Bronchial epithelial cell (primary cell): Measurements from ENCODE around the gene ASB18. TPM values are rescaled to one million over a fixed set of nuclear protein-coding genes. Genes with fewer than 3 reads are reported as not detected.

ENCODE experiments used
- DNase-seq: peaks from one replicate; pipeline ENCODE4 v3.0.0-alpha.2; 2010; ENCODE audit warnings: low read depth
- FAIRE-seq: peaks from 2 replicates; lab custom pipeline; 2011; peaks lifted over from hg19 to GRCh38; lab: Jason Lieb, UNC
- H3K27me3 ChIP-seq: 2 replicates; pipeline ENCODE4 v1.5.1; 2011; ENCODE audit warnings: low read length; ENCODE audit not compliant: control insufficient read depth, insufficient read depth
- H3K36me3 ChIP-seq: 2 replicates; pipeline ENCODE4 v1.5.1; 2011; ENCODE audit warnings: low read length; ENCODE audit not compliant: control insufficient read depth, insufficient read depth
- H3K4me3 ChIP-seq: 2 replicates; pipeline ENCODE4 v1.5.1; 2011; ENCODE audit warnings: mild to moderate bottlenecking, low read depth, low read length, control low read depth
- CTCF ChIP-seq: IDR thresholded peaks from 2 replicates; pipeline ENCODE4 v1.5.1; 2011; ENCODE audit warnings: mild to moderate bottlenecking, moderate library complexity, low read length, control low read depth, inconsistent platforms; ENCODE audit not compliant: insufficient read depth, severe bottlenecking
- total RNA-seq: library from RNA; depleted of rRNA; stranded (reverse); fragments of >200 nt; gene quantifications from 2 replicates; pipeline ENCODE4 v1.2.1, GENCODE V29; 2014

The ASB18 gene
- total RNA-seq, 1 donor from 2014 or later, result not detected

- DNase-seq, result no peak
- no peaks in the 10 kb centered on the region for H3K27me3 ChIP-seq
- no peak overlapping the region for H3K4me3 ChIP-seq
- no peak for TF ChIP-seq CTCF
- H3K36me3 ChIP-seq, result no peaks in the 10 kb centered on the region
- peak; percentile 70 for FAIRE-seq
Observed at GRCh38 chr2:236204953-236205352, 59.3 kb downstream of the ASB18 start.

GRCh38 chr2:236200378-236200777 is 63.8 kb downstream of the ASB18 start:
- DNase-seq (no peak), FAIRE-seq (no peak)
- no peaks in the 10 kb centered on the region for H3K36me3 ChIP-seq
- H3K27me3 ChIP-seq, result no peaks in the 10 kb centered on the region
- no peak for TF ChIP-seq CTCF
- no peak overlapping the region for H3K4me3 ChIP-seq

GRCh38 chr2:236196366-236196765 is 67.8 kb downstream of the ASB18 start:
- no peak for FAIRE-seq
- no peak for DNase-seq

GRCh38 chr2:236195726-236196125 is 68.5 kb downstream of the ASB18 start:
- H3K27me3 ChIP-seq, result peaks cover 3% of the 10 kb centered on the region
- H3K4me3 ChIP-seq, result no peak overlapping the region
- no peak for TF ChIP-seq CTCF
- FAIRE-seq (no peak), DNase-seq (no peak)
- no peaks in the 10 kb centered on the region for H3K36me3 ChIP-seq

More at GRCh38 chr2:236196366-236196765, 67.8 kb downstream of the ASB18 start:
- Histone ChIP-seq H3K36me3 (no peaks in the 10 kb centered on the region), H3K27me3 (peaks cover 2% of the 10 kb centered on the region), H3K4me3 (no peak overlapping the region)
- no peak for TF ChIP-seq CTCF

- DNase-seq (no peak), FAIRE-seq (peak; percentile 32)
- peaks cover 4% of the 10 kb centered on the region for H3K27me3 ChIP-seq
- TF ChIP-seq CTCF, result no peak
- H3K36me3 ChIP-seq, result no peaks in the 10 kb centered on the region
- H3K4me3 ChIP-seq, result no peak overlapping the region
Observed at GRCh38 chr2:236194786-236195185, 69.4 kb downstream of the ASB18 start.

GRCh38 chr2:236193026-236193425 is 71.2 kb downstream of the ASB18 start:
- TF ChIP-seq CTCF, result no peak

More at GRCh38 chr2:236193026-236193425, 71.2 kb downstream of the ASB18 start:
- no peak for FAIRE-seq
- H3K36me3 ChIP-seq, result no peaks in the 10 kb centered on the region
- DNase-seq, result no peak
- H3K27me3 ChIP-seq, result peaks cover 4% of the 10 kb centered on the region
- H3K4me3 ChIP-seq, result no peak overlapping the region
